NCI-H1105 (cell line): Measurements from ENCODE around the gene FXR2.

Source experiments
- DNase-seq: peaks from one replicate; lab custom pipeline; 2025; lab: John Stamatoyannopoulos, UW

FXR2 gene

GRCh38 chr17:7550344-7550743 is 64.4 kb downstream of the FXR2 start:
- no peak for DNase-seq

GRCh38 chr17:7549401-7550055 is 65.2 kb downstream of the FXR2 start:
- no peak for DNase-seq

- no peak for DNase-seq
Observed at GRCh38 chr17:7548585-7549400, 65.9 kb downstream of the FXR2 start, which contains the start of gene TNFSF12. Gene TNFSF12 (plus strand): TSS chr17:7549058. CDS start chr17:7549154, 96 bp downstream.

- DNase-seq = no peak
Observed at GRCh38 chr17:7544911-7545310, 69.8 kb downstream of the FXR2 start.
